HG03442 (cell line): ENCODE results near the gene DMRTC1.
"Not testable (repeated sequence)": the region's sequence is repeated elsewhere in the genome, so short reads cannot be mapped to it uniquely, and the experiment has no call there.

ENCODE experiments used
- ATAC-seq: cut with Tn5 transposase; IDR thresholded peaks from one replicate; pipeline ENCODE4 v1.9.1; 2021; ENCODE audit warnings: mild to moderate bottlenecking, moderate library complexity; ENCODE audit not compliant: unreplicated experiment

DMRTC1 gene, protein sequence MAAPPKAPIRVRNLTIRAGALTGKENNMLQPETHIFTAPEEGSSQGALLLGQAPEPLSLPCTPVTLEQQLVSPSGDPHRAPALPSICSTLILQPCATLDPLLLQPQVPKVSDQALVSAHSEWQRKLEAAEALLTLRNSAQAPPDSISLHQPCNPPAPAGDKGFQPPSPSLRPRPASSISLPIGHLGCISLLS

DNA sequence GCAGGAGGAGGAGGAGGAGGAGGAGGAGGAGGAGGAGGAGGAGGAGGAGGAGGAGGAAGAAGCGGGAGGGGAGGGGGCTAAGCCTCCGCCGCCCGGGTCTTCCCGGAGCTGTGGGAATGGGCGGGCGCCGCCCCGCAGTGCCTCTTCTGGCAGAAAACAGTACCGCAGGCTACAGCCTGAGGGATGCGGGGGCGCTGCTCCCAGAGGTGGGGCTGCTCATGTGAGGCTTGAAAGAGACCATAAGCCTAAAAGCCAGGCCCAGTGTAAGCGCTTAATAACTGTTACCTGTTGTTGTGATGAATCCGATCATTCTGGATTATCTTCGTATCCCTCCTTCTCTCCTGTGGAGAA is at the start of gene DMRTC1:
Gene DMRTC1, minus strand, starts transcription at position 19 of the 351 bp plus-strand sequence. CDS start 68,143 bp downstream, outside the sequence.
- ATAC-seq: peak; percentile 88

DNA sequence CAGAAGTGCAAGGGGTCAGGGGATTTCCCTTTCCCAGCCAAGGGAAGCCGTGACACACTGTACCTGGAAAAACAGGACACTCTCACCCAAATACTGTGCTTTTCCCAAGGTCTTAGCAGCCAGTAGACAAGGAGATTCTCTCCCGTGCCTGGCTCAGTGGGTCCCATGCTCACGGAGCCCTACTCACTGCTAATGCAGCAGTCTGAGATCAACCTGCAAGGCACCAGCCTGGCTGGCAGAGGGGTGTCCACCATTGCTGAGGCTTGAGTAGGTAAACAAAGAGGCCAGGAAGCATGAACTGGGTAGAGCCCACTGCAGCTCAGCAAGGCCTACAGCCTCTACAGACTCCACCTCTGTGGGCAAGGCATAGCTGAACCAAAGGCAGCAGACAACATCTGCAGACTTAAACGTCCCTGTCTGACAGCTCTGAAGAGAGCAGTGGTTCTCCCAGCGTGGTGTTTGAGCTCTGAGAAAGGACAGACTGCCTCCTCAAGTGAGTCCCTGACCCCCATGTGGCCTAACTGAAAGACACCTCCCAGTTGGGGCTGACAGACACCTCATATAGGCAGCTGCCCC is 37.3 kb upstream of the DMRTC1 start:
- not testable (repeated sequence) for ATAC-seq

- ATAC-seq: not testable (repeated sequence)
These were observed 31.2 kb upstream of the DMRTC1 start for GRCh38 chrX:72974885-72975284.

DNA sequence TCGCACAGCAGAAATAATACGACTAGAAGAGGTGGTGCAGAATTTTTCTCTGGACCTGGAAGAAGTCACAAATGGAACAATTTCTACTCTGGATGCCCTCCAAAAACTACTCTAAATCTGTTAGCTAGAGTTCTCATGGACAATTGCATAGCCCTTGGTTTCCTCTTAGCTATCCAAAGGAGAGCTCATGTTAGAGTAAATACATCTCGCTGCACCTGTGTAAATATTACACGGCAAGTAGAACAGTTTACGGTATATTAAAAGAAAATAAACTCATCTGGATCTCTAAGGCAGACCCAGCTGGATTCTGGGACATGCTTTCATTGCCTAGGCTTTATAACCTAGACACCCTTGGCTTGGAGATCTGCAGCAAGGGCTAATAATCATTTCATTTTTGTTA is 28.2 kb upstream of the DMRTC1 start:
- ATAC-seq: not testable (repeated sequence)

- ATAC-seq: not testable (repeated sequence)
These were observed 16.3 kb upstream of the DMRTC1 start for GRCh38 chrX:72959971-72960370.

- ATAC-seq: peak; percentile 65
These were observed 410 bp downstream of the DMRTC1 start for GRCh38 chrX:72943035-72943818.

DNA sequence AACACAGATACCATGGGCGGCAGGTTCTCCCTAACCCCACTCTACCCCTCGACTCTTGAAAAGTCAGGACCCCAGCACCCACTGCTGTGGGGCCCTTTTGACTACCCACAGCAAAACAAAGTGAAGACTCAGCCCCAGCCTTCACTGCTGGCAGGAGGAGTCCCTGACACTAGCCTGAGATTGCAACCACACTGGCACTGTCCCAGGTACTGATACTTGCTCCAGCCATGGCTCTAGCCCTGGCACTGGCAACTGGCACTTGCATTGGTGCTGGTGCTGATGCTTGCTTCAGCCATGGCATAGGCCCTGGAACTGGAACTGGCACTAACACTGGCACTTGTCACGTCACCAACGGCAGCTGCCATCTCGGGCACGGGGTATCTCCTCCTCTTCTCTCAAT is 1.4 kb downstream of the DMRTC1 start:
- ATAC-seq: not testable (repeated sequence)

DNA sequence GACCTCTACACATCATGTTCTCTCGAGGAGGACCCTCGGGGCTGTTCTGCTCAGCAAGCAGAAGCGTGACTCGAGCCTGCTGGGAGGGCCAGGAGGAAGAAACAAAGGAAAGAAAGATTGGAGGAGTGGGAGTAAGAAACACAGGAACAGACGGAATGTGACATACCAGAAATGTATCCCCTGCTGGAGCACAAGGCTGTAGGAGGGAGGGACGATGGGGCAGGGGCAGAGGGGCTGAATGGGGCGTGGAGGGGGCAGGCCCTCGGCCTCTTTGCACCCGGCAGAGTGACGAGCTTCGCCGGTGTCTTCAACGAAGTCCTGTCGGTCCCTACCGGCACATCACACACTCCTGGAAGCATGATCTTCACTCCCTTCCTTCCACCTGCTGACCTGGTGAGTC is 5.7 kb downstream of the DMRTC1 start, which contains the start of gene FAM236A:
Gene FAM236A, plus strand, starts transcription at position 301 of the 400 bp plus-strand sequence. Its CDS starts 57 bp downstream, at position 358.
- ATAC-seq: not testable (repeated sequence)

- ATAC-seq: not testable (repeated sequence)
These were observed 6.7 kb downstream of the DMRTC1 start for GRCh38 chrX:72936882-72937455.

DNA sequence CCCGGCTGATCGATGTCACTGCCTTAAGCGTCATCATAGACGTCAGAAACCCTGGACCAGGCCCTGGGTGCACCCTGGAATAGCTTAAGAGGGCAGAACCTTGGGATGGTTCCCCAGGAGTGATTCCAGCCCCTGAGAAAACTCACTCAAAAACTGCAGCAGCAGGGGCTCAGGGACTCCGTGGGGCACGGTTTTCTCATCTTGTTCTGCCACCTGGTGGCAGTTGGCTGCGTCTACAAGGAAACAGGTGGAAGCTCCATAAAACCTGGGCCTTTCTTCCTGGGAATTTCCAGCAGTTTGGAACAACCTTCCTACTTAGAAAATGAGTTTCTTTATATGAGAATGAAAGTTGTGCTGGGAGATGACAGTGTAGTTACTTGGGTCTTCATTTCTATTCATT is 7.2 kb downstream of the DMRTC1 start:
- ATAC-seq: not testable (repeated sequence)

- ATAC-seq: not testable (repeated sequence)
These were observed 11.4 kb downstream of the DMRTC1 start for GRCh38 chrX:72932283-72932682.

- ATAC-seq: not testable (repeated sequence)
These were observed 27.5 kb downstream of the DMRTC1 start for GRCh38 chrX:72916096-72916495.

- ATAC-seq: not testable (repeated sequence)
These were observed 31.3 kb downstream of the DMRTC1 start, which contains the start of gene FAM236C for GRCh38 chrX:72912315-72912714. TSS of gene FAM236C (plus strand) at chrX:72912615. CDS start at chrX:72912715, 100 bp downstream.

DNA sequence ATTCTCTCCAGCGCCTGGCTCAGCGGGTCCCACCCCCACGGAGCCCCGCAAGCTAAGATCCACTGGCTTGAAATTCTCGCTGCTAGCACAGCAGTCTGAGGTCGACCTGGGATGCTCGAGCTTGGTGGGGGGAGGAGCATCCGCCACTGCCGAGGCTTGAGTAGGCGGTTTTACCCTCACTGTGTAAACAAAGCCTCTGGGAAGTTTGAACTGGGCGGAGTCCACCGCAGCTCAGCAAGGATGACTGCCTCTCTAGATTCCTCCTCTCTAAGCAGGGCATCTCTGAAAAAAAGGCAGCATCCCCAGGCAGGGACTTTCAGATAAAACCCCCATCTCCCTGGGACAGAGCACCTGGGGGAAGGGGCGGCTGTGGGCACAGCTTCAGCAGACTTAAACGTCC is 53.9 kb downstream of the DMRTC1 start:
- ATAC-seq: not testable (repeated sequence)

- not testable (repeated sequence) for ATAC-seq
These were observed 60.7 kb downstream of the DMRTC1 start for GRCh38 chrX:72882898-72883297.

- not testable (repeated sequence) for ATAC-seq
These were observed 106.1 kb downstream of the DMRTC1 start for GRCh38 chrX:72837532-72837931.

DNA sequence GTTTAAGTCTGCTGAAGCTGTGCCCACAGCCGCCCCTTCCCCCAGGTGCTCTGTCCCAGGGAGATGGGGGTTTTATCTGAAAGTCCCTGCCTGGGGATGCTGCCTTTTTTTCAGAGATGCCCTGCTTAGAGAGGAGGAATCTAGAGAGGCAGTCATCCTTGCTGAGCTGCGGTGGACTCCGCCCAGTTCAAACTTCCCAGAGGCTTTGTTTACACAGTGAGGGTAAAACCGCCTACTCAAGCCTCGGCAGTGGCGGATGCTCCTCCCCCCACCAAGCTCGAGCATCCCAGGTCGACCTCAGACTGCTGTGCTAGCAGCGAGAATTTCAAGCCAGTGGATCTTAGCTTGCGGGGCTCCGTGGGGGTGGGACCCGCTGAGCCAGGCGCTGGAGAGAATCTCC is 112.9 kb downstream of the DMRTC1 start:
- ATAC-seq: not testable (repeated sequence)
